ENCODE results near the gene KCNJ16. TPM values are rescaled to one million over a fixed set of nuclear protein-coding genes. Genes with fewer than 3 reads are reported as not detected.

Gene KCNJ16
- total RNA-seq, result 10 to 100 TPM in 3 of 4 donors, 1 to 10 TPM in 1; 2.4 to 36.2 (median 22.4) TPM

DNA sequence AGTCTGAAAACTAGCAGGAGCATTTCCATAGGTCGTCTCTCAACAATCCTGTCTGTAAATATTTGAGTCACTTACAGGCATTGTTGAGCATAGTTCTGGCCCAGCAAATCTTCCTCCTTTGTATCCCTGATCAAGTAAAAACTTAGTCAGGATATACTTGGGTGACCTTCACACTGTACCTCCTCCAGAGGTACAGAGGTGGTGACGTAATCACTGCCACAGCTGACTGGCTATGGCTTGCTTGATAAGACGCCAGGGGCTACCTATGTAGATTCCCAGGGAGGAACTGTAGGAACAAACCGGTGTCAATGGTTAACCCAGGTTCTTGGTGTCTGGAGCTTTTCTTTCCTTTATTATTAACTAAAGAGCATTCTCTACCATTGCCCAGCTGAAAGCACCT lies at the start of gene KCNJ16:
Gene KCNJ16 (plus strand): TSS at position 270 of the 400 bp plus-strand sequence. CDS start 56,863 bp downstream, outside the sequence.
- no peaks in the 10 kb centered on the region for H3K27me3 ChIP-seq
- peaks cover 0 to 44% (median 2%) of the 10 kb centered on the region in 4 donors for H3K4me1 ChIP-seq
- H3K4me3 ChIP-seq, result no peak within 1 kb of the TSS
- no peak for DNase-seq (ENCODE audit: low spot score in 2 of 2)
- H3K9me3 ChIP-seq, result no peaks in the 10 kb centered on the region
- TF ChIP-seq POLR2A (IDR thresholded peaks at IDR 0.05) (no peak), CTCF (IDR thresholded peaks at IDR 0.05) (no peak), EP300 (IDR thresholded peaks at IDR 0.05) (no peak)
- WGBS, 2 donors, result 77 to 79% methylated on average over 4 of the region's 4 CpGs
- peak within 1 kb of the TSS in 2 of 4 donors; percentile 78 to 80 for H3K27ac ChIP-seq
- no peaks in the 10 kb centered on the region for H3K36me3 ChIP-seq

DNA sequence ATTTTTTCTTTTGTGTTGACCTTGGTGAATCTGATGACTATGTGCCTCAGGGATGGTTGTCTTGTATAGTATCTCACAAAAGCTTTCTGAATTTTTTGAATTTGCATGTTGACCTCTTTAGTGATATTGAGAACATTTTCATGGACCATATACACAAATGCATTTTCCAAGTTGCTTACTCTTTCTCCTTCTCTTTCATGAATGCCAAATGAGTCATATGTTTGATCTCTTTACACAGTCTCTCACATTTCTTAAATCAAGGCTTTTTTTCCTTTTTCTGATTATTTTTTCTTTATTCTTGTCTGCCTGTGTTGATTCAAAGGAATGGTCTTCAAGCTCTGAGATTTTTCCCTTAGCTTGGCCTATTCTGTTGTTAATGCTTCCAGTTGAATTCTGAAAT lies 46.6 kb upstream of the KCNJ16 start:
- Histone ChIP-seq H3K36me3 (no peaks in the 10 kb centered on the region), H3K4me1 (peaks cover 0 to 15% (median 2%) of the 10 kb centered on the region in 4 donors), H3K9me3 (no peaks in the 10 kb centered on the region), H3K27me3 (no peaks in the 10 kb centered on the region), H3K27ac (no peak overlapping the region), H3K4me3 (no peak overlapping the region)
- no peak for TF ChIP-seq POLR2A (IDR thresholded peaks at IDR 0.05)
- no peak for TF ChIP-seq CTCF (IDR thresholded peaks at IDR 0.05)
- no peak for TF ChIP-seq EP300 (IDR thresholded peaks at IDR 0.05)
- no peak for DNase-seq (ENCODE audit: low spot score in 2 of 2)

GRCh38 chr17:70028978-70029767 lies 45.9 kb upstream of the KCNJ16 start:
- H3K27ac ChIP-seq, result no peak overlapping the region
- WGBS, 2 donors, result 95% methylated on average over 2 of the region's 2 CpGs

DNA sequence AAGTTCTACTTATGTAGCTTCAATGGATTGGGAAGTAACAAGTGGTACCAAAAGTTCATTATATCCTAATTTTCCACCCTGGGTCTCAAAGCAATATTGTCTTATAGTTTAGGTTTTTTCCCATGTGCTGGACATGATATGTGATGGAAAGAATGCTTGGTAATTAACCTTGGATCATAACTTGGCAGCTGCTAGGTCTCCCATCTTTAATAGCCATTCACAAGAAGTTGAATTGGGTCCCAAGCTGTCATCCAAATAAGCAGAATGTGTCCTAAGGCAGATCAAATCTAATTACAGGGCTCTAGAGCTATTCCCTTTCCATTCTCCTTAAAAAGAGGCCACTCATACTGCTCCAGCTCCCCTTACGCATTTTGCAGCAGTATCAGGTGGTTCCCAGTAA lies 44.7 kb upstream of the KCNJ16 start:
- no peaks in the 10 kb centered on the region for H3K9me3 ChIP-seq
- WGBS, 2 donors, result 100% methylated on average over 1 of the region's 1 CpG
- TF ChIP-seq EP300 (IDR thresholded peaks at IDR 0.05), result no peak
- no peak for DNase-seq (ENCODE audit: low spot score in 2 of 2)
- H3K36me3 ChIP-seq, result no peaks in the 10 kb centered on the region
- no peaks in the 10 kb centered on the region for H3K27me3 ChIP-seq
- no peak overlapping the region for H3K4me3 ChIP-seq
- no peak overlapping the region for H3K27ac ChIP-seq
- H3K4me1 ChIP-seq, result peaks cover 0 to 15% (median 2%) of the 10 kb centered on the region in 4 donors

More at GRCh38 chr17:70028978-70029767, 45.9 kb upstream of the KCNJ16 start:
- Histone ChIP-seq H3K4me1 (peaks cover 0 to 15% (median 2%) of the 10 kb centered on the region in 4 donors), H3K9me3 (no peaks in the 10 kb centered on the region), H3K36me3 (no peaks in the 10 kb centered on the region), H3K27me3 (no peaks in the 10 kb centered on the region), H3K4me3 (no peak overlapping the region)
- TF ChIP-seq CTCF (IDR thresholded peaks at IDR 0.05) (no peak), EP300 (IDR thresholded peaks at IDR 0.05) (no peak)
- no peak for DNase-seq (ENCODE audit: low spot score in 2 of 2)

- Histone ChIP-seq H3K4me3 (no peak overlapping the region), H3K9me3 (no peaks in the 10 kb centered on the region), H3K36me3 (no peaks in the 10 kb centered on the region), H3K27me3 (no peaks in the 10 kb centered on the region), H3K27ac (no peak overlapping the region), H3K4me1 (peaks cover 0 to 15% (median 2%) of the 10 kb centered on the region in 4 donors)
- no peak for TF ChIP-seq EP300 (IDR thresholded peaks at IDR 0.05)
- no peak for TF ChIP-seq POLR2A (IDR thresholded peaks at IDR 0.05)
- no peak for TF ChIP-seq CTCF (IDR thresholded peaks at IDR 0.05)
- no peak for DNase-seq (ENCODE audit: low spot score in 2 of 2)
Measured at GRCh38 chr17:70031341-70031740, 43.7 kb upstream of the KCNJ16 start.
